DMS114 treated with DMSO at 0.1 percent for 48 hours (cell line): ENCODE measurements around the gene CCR7.
"Not testable (repeated sequence)": the region's sequence is repeated elsewhere in the genome, so short reads cannot be mapped to it uniquely, and the experiment has no call there.

Source experiments
- DNase-seq: peaks from one replicate; lab custom pipeline; 2025; ENCODE audit not compliant: unreplicated experiment; lab: John Stamatoyannopoulos, UW

Gene CCR7

GRCh38 chr17:40551879-40552768 lies 13.1 kb downstream of the CCR7 start:
- DNase-seq: no peak

DNA sequence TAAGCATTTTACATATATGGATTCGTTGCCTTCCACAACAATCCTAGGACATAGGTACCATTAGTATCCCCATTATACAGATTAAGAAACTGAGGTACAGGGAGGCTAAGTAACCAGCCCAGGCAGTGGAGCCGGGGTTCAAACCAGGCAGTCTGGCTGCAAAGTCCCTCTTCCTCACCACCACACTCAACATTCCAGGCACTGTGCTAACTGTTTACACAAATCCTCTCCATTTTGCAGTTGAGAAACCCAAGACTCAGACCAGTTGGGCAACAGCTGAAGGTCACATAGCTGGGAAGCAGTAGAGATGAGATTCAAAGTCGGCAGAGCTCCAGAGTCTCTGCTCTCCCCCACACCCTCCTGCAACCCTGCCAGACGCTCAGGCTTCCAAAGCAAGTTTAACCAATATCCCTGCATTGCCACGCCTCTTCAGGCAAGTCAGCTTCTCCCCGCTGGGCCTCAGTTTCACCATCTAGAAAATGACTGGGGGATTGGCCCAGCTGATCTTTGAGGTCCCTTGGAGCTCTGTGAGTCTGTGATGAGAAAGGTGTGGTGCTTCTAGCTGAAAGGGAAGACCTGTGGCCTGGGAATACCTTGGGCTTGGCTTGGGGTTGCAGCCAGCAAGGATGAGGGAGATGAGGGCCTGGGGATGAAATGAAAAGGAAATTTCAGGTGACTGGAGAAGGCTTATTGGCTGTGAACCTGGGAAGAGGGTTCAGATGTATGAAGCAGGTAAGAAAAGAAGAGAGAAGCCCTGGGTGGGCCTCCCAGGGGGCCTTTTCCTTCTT lies 14.0 kb downstream of the CCR7 start:
- no peak for DNase-seq

DNA sequence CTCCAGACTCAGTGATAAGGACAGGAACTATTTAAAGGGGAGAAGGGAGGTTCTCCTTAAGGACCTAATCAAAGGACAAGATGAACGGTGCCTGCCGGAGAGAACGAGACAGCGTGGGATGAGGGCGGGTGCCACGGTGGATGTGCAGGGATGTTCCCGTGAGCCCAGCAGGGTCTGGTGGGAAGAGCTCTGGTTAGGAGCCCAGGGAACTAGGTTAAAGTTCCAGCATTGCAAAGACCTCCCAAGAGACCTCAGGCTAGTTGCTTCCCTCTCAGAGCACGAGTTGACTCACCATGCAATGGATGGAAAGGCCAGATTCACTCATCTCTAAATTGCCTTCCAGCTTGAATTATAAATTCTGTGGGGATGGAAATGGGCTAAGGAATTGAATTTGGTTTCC lies 14.7 kb downstream of the CCR7 start:
- DNase-seq: no peak

DNA sequence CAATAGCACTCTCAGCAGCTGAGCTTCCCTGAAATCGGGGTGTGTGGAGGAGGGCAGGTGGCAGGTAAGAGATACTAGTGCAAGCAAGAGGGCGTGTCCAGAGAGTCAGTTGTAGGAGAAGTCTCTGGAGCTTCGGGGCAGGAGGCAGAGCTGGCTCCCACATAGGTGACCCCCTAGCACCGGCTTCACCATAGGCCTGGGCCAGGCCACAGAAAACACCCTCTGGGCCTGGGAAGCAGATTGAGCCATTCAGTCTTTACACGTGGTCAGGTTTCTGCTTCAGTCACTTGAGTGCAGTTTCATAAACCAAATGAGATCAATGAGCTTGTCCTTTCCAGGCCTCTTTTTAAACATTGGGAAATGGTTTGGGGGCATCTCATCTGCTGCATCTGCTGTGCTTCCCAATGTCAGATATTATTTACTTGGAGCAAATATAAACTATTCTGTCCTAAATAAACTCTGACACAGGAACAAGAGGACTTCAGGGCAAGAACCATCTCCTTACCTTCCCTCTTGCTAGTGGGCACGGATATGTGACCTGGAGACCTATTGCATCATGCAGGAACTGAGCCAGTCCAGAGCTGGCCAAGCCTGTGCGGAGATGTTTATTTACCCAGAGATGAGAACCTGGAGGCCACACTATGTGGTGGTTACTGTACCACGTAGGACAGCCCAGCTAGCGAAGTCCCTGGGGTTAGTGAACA lies 16.1 kb downstream of the CCR7 start:
- no peak for DNase-seq

GRCh38 chr17:40548491-40548981 lies 16.7 kb downstream of the CCR7 start:
- DNase-seq: no peak

DNA sequence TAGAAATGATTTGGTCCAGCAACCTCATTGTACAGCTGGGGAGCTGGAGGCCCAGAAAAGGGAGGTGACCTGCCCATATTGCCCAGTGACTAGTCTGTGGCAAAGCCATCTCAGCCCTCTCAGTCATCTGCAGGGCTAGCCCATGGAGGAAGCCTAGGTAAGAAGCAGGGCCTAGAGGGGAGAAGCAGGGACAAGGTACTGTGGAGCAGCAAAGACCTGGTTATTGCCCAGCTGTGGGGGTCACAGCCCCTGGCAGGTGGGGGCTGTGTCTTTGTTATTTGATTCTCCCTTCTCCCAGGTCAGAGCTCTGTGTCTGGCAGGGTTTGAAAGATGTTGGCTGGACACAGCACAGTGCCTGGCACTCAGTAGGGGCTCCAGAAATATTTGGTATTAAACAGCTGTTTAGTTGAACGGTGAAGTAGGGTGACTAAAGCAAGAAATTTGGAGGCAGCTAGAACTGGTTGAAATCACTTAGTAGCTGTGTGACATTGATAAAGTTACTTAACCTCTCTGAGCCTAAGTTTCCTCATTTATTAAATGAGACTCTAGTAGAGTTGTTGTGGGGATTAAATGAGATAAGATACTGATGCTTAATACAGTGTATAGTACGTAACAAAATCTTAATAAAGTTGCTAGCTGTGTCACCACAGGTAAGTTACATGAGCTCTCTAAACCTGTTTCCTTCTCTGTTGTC lies 17.3 kb downstream of the CCR7 start:
- no peak for DNase-seq

DNA sequence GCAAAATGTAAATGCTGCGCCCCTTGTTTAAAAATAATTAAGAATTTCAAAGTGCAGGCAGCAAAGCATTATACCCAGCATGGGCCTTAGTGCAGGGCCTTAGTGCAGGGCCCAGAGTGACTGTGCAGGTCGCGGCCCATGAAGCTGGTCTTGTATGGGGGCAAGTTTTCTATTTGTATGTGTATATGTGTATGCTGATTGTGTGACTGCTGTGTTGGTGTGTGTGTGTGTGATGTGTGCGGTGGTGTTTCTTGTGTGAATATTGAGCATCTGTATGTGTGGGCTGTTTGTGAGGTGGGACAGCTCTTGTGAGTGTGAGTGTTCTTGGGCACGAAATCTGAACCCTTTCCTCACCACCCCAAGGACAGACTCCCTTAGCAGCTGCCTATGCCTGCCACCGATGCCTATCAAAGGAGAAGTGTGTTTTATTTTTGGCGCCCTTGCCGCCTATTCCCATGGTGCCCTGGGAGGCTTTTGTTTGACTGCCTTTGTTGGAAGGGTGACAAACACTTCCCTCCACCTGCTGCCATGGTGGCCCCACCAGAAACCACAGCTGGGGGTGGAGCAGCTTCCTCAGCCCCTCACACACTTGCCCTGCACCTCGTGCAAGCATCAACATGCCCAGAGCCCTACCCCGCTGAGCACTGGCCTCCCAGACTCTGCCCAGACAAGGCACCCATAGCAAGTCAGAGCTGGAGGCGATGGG lies 18.0 kb downstream of the CCR7 start:
- no peak for DNase-seq

DNA sequence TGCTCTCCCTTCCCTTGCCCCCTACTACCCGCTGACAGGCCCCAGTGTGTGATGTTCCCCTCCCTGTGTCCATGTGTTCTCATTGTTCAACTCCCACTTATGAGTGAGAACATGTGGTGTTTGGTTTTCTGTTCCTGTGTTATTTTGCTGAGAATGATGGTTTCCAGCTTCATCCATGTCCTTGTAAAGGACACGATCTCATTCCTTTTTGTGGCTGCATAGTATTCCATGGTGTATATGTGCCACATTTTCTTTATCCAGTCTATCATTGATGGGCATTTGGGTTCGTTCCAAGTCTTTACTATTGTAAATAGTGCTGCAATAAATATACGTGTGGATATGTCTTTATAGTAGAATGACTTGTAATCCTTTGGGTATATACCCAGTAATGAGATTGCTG lies 18.8 kb downstream of the CCR7 start:
- DNase-seq: not testable (repeated sequence)

DNA sequence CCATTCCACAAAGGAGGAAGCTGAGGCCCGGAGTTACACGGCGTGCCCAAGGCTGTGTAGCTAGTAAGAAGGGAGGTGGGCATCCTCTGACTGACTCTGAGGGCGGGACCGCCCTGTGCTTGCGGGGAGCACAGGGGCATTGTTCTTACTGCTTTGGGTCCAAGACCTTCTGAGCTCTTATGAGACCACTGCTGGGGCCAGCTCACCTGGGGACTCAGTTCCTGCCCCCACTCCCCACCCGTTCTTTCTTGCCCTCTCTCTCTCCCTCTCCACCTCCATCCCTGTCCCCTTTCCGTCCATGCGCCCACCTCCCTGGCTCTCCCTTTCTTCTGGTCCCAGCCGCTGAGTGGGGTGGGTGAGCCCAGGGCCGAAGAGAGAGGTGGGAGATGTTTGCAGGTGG lies 19.6 kb downstream of the CCR7 start:
- DNase-seq: no peak

GRCh38 chr17:40542558-40543411 lies 22.5 kb downstream of the CCR7 start:
- no peak for DNase-seq

DNA sequence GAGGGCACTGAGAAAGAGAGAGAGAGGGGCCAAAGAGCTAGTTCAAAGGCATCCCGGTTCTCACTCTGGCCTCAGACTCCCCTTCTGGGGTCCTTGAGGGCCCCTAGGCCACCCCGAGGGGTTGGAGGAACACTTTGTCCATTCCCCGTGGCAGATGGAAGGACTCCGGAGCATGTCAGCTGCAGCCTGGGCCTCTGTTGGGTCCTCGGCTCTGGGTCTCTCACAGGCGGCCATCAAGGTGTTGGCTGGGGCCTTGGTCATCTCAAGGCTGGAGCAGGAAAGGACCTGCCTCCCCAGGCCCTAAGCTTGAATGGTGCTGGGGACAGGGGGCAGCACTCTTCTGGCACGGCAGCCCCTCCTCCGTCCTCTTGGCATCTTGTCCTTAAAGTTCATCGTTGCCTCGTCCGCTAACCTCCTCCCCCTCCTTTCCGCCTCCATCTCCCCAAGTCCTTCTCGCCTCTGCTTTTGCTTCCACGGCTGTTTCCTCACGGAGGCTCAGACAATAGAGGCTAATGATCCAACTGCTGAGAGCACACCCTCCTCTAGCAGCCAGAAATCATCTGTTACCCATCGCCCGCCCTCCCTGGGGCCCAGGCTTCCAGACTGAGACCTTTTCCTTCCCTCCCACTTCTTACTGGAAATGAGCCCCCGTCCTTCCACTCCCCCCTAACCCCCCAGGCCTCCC lies 23.3 kb downstream of the CCR7 start:
- DNase-seq: no peak

DNA sequence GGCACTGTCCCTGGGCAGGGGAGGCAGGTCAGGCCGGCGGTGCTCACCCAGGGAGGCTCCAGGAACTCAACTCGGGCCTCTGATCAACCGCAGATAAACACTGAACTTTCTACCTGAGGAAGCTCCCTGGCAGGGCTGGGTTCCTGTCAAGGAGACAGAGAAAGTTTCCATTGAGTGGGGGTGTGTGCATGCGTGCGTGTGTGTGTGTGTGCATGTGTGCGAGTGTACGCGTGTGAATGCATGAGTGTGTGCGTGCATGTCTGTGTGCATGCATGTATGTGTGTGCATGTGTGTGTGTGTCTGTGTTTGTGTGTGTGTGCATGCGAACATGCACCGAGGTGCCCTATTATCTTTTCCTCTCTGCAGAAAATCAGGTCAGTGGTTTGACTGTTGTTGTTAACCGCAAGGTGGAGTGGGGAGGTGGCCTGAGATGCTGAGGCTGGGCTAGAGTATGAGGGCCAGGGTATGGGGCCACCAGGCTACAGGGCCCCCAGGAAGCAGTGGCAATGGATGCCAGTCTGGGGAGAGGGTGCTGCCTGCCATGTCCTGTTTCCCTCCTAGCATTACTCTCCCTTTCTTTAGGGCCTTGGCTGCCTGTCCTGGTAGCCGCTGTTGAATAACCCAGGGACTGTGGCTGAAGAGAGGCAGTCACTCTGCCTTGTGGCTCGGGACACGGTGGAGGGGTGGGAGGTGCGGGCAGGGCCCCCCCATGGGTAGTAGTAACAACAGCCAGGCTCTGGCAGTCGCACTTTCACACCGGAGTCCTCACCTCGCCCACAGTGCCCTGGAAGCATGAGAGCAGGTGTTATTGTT lies 24.0 kb downstream of the CCR7 start:
- DNase-seq: no peak

DNA sequence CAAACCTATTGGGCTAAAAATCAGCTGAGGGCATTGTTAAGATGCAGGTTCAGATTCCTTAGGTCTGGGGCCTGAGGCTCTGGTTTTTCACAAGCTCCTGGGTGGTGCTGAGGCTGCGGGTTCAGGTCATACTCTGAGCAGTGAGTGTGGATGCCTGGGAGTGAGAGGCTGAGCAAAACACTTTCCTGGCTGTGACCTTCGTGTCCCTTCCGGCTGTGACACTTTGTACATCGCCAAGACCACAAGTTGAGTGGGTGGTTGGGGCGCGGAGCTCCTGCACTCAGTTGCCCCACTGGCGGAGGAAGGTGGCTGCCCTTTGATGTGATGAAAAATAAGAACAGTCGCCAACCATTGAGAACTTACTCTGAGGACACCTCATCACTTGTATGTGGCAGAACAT lies 24.8 kb downstream of the CCR7 start:
- DNase-seq: no peak

GRCh38 chr17:40539711-40540411 lies 25.4 kb downstream of the CCR7 start:
- DNase-seq: no peak

DNA sequence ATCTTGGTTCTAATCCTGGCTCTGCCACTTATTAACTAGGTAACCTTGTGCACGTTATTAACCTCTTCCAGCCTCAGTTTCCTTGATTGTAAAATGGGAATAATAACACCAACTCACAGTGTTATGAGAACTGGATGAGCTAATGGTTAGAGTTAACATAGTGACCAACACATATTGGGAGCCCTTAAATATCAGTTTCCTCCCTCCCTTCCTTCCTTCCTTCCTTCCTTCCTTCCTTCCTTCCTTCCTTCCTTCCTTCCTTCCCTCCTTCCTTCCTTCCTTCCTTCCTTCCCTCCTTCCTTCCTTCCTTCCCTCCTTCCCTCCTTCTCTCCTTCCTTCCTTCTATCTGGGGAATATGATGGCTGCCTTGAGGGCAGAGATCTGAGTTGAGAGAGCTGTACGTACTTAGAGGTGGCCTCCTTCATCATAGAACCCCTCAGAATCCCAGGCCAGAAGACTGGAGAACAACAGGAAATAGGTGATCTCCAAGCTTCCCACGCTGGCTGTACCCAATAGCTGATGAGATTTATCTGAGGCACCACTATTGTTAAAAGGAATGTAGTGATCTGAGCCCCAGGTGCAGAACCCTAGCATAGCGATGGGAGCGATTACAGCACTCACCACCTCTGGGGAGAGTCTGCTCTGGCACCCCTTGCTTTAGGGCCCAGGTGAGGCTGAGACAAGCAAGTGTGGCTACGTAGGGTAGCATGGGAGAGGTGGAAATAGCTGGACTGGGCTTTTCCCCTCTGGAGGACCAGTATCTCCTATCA lies 26.2 kb downstream of the CCR7 start:
- DNase-seq: no peak
